Measurements from ENCODE around the gene PIP4P1. TPM values are rescaled to one million over a fixed set of nuclear protein-coding genes. Genes with fewer than 3 reads are reported as not detected.
A peak's percentile ranks its signal among the peaks of the same experiment; 100 is the strongest.
"Not testable (repeated sequence)": the region's sequence is repeated elsewhere in the genome, so short reads cannot be mapped to it uniquely, and the experiment has no call there.

The PIP4P1 gene
- total RNA-seq, 1 donor from 2014 or later = 44.3 TPM

GRCh38 chr14:20476776-20477175 lies 15.5 kb upstream of the PIP4P1 start:
- no peak for DNase-seq (ENCODE audit: low spot score)

GRCh38 chr14:20472536-20473169 lies 11.4 kb upstream of the PIP4P1 start:
- DNase-seq (ENCODE audit: low spot score) = peak; percentile 29

GRCh38 chr14:20470603-20470901 lies 9.3 kb upstream of the PIP4P1 start:
- DNase-seq (ENCODE audit: low spot score) = no peak

GRCh38 chr14:20469890-20470602 lies 8.8 kb upstream of the PIP4P1 start:
- DNase-seq (ENCODE audit: low spot score) = peak; percentile 20

- DNase-seq (ENCODE audit: low spot score) = peak; percentile 92
Measured at GRCh38 chr14:20469242-20469889, 8.1 kb upstream of the PIP4P1 start, which contains the start of gene PNP. TSS of gene PNP (plus strand) at chr14:20469406. CDS start at chr14:20469525, 119 bp downstream.

- no peak for DNase-seq (ENCODE audit: low spot score)
Measured at GRCh38 chr14:20468764-20469241, 7.6 kb upstream of the PIP4P1 start.

- DNase-seq (ENCODE audit: low spot score) = peak; percentile 27
Measured at GRCh38 chr14:20460458-20461224, 593 bp downstream of the PIP4P1 start.

GRCh38 chr14:20458031-20458789 lies 3.0 kb downstream of the PIP4P1 start:
- DNase-seq (ENCODE audit: low spot score) = no peak

GRCh38 chr14:20456971-20457370 lies 4.3 kb downstream of the PIP4P1 start:
- no peak for DNase-seq (ENCODE audit: low spot score)

- DNase-seq (ENCODE audit: low spot score) = no peak
Measured at GRCh38 chr14:20455355-20456300, 5.6 kb downstream of the PIP4P1 start.

GRCh38 chr14:20454516-20455354 lies 6.5 kb downstream of the PIP4P1 start, which contains the start of the genes APEX1 and OSGEP:
TSS of gene APEX1 (plus strand) at chr14:20455226. CDS start at chr14:20455646, 420 bp downstream.
TSS of gene OSGEP (minus strand) at chr14:20454812. CDS start at chr14:20454683, 129 bp downstream.
- DNase-seq (ENCODE audit: low spot score) = peak; percentile 99

GRCh38 chr14:20452831-20453230 lies 8.4 kb downstream of the PIP4P1 start:
- DNase-seq (ENCODE audit: low spot score) = not testable (repeated sequence)

GRCh38 chr14:20446889-20447288 lies 14.3 kb downstream of the PIP4P1 start:
- no peak for DNase-seq (ENCODE audit: low spot score)

GRCh38 chr14:20443650-20444049 lies 17.6 kb downstream of the PIP4P1 start:
- not testable (repeated sequence) for DNase-seq (ENCODE audit: low spot score)

- DNase-seq (ENCODE audit: low spot score) = no peak
Measured at GRCh38 chr14:20441461-20441860, 19.8 kb downstream of the PIP4P1 start.

GRCh38 chr14:20440882-20441281 lies 20.4 kb downstream of the PIP4P1 start:
- no peak for DNase-seq (ENCODE audit: low spot score)

GRCh38 chr14:20440465-20440864 lies 20.8 kb downstream of the PIP4P1 start:
- DNase-seq (ENCODE audit: low spot score) = no peak

GRCh38 chr14:20438664-20439063 lies 22.6 kb downstream of the PIP4P1 start:
- DNase-seq (ENCODE audit: low spot score) = no peak

- DNase-seq (ENCODE audit: low spot score) = no peak
Measured at GRCh38 chr14:20436363-20436755, 24.9 kb downstream of the PIP4P1 start.
